ENCODE results near the gene GNAL.

DNA sequence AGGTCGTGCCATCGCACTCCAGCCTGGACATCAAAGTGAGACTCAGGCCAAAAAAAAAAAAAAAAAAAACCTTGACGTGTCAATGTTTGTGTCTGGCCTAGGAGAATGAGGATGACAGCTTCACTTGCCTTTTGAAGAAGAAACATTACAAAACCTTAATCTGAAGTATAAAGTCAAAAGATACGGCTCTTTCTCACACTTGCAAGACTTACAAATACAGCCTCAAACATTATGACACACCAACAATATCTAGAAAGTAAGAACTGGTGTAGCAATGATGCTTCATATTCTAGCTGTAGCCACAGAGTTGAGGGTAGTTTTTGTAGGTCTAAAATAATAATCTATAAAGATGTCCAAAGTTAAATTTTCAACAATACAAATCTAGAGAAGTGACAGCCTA, 193.6 kb downstream of the GNAL start:
- TF ChIP-seq, protein P1, sequence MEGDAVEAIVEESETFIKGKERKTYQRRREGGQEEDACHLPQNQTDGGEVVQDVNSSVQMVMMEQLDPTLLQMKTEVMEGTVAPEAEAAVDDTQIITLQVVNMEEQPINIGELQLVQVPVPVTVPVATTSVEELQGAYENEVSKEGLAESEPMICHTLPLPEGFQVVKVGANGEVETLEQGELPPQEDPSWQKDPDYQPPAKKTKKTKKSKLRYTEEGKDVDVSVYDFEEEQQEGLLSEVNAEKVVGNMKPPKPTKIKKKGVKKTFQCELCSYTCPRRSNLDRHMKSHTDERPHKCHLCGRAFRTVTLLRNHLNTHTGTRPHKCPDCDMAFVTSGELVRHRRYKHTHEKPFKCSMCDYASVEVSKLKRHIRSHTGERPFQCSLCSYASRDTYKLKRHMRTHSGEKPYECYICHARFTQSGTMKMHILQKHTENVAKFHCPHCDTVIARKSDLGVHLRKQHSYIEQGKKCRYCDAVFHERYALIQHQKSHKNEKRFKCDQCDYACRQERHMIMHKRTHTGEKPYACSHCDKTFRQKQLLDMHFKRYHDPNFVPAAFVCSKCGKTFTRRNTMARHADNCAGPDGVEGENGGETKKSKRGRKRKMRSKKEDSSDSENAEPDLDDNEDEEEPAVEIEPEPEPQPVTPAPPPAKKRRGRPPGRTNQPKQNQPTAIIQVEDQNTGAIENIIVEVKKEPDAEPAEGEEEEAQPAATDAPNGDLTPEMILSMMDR (IDR thresholded peaks at IDR 0.05 in 8 of 11, conservative IDR thresholded peaks at IDR 0.05 in 3 of 11) = no peak
- TF ChIP-seq POLR2AphosphoS5 (IDR thresholded peaks at IDR 0.05) (no peak), POLR2A (IDR thresholded peaks at IDR 0.05) (no peak)

All from spleen (tissue), 7 donors.